BLaER1 (cell line): ENCODE results near the gene JAG2.

ENCODE experiments used
- H3K27ac ChIP-seq: shearing (Covaris generic); formaldehyde crosslinking; 2 replicates; pipeline ENCODE4 v1.8.1; 2022
- H3K27me3 ChIP-seq: shearing (Covaris generic); formaldehyde crosslinking; 2 replicates; pipeline ENCODE4 v1.8.1; 2022
- H3K36me3 ChIP-seq: shearing (Covaris generic); formaldehyde crosslinking; 2 replicates; pipeline ENCODE4 v1.8.1; 2022
- H3K4me1 ChIP-seq: shearing (Covaris generic); formaldehyde crosslinking; 2 replicates; pipeline ENCODE4 v1.8.1; 2022
- H3K4me2 ChIP-seq: shearing (Covaris generic); formaldehyde crosslinking; 2 replicates; pipeline ENCODE4 v1.8.1; 2022
- H3K4me3 ChIP-seq: shearing (Covaris generic); formaldehyde crosslinking; 2 replicates; pipeline ENCODE4 v1.8.1; 2022
- H3K9ac ChIP-seq: shearing (Covaris generic); formaldehyde crosslinking; 2 replicates; pipeline ENCODE4 v1.8.1; 2022
- H3K9me3 ChIP-seq: shearing (Covaris generic); formaldehyde crosslinking; 2 replicates; pipeline ENCODE4 v1.8.1; 2022
- H4K20me1 ChIP-seq: shearing (Covaris generic); formaldehyde crosslinking; 2 replicates; pipeline ENCODE4 v1.8.1; 2022
- Cebpa-rat ChIP-seq: shearing (Covaris generic); IDR thresholded peaks from 2 replicates; pipeline ENCODE4 v1.8.1; 2022

The JAG2 gene

DNA sequence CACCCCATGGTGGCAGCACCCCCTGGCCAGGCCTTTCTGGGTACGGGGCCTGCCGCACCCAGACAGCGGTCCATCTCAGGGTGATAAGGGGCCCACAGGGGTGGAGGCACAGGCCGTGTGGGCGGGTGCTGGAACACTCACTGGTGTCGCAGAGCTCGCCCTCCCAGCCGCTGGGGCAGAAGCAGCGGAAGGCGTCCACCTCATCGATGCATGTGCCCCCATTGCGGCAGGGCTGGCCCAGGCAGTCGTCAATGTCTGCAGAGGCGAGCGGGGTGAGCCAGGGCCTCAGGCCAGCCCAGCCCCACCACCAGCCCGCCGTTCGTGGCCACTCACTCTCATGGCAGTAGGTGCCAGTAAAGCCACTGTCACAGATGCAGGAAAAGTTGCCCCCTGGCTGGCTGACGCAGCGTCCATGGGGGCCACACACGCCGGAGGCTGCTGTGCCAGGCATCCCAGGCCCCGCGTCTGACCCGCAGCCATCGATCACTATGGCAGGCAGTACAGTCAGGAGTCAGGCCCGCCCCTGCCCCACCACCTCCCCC lies 19.9 kb downstream of the JAG2 start:
- H3K4me2 ChIP-seq = no peak overlapping the region
- no peaks in the 10 kb centered on the region for H3K27me3 ChIP-seq
- TF ChIP-seq Cebpa-rat = no peak
- no peak overlapping the region for H3K9ac ChIP-seq
- peaks cover 60% of the 10 kb centered on the region for H4K20me1 ChIP-seq
- no peaks in the 10 kb centered on the region for H3K9me3 ChIP-seq
- peaks cover 60% of the 10 kb centered on the region for H3K4me1 ChIP-seq
- no peak overlapping the region for H3K4me3 ChIP-seq
- H3K36me3 ChIP-seq = peaks cover 84% of the 10 kb centered on the region
- H3K27ac ChIP-seq = no peak overlapping the region

DNA sequence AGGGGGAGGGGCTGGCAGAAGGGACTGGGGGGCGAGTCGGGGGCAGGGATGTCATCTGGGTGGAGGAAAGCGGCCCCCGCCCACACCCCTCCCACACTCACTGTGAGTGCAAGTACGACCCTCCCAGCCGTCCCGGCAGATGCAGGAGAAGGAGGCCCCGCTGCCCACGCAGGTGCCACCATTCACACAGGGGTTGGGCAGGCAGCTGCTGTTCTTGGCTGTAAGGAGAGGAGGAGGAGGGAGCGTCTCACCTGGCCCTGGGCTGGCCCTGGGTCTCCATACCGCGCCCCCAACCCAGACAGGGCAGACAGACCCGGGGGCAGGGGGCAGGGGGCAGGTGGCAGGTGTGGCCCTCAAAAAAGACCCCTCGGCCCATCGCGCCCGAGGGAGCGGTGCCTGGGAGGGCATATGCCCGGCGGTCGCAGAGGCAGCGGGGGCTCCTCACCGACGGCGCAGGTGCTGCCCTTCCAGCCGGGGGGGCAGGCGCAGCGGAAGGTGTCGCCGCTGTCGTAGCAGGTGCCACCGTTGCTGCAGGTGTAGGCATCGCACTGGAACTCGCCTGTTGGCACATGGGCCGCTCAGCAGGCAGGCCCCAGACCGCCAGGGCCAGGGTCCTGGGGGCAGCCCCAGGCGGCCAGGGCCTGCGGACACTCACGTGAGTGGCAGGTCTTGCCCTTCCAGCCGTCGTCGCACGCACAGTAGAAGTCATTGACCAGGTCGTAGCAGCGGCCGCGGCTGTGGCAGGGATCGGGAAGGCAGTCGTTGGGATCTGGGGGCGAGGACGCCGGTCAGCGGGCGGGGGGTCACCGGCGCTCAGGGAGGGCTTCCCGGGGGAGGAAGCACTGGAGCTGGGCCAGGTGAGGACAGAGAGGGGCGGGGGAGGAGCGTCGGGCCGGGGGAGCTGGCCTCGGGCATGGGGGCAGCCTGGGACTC lies 20.6 kb downstream of the JAG2 start:
- Histone ChIP-seq H3K36me3 (peaks cover 84% of the 10 kb centered on the region), H3K27me3 (no peaks in the 10 kb centered on the region), H3K4me3 (no peak overlapping the region), H4K20me1 (peaks cover 53% of the 10 kb centered on the region), H3K9me3 (no peaks in the 10 kb centered on the region), H3K4me1 (peaks cover 54% of the 10 kb centered on the region), H3K9ac (no peak overlapping the region), H3K27ac (no peak overlapping the region), H3K4me2 (no peak overlapping the region)
- TF ChIP-seq Cebpa-rat = no peak

DNA sequence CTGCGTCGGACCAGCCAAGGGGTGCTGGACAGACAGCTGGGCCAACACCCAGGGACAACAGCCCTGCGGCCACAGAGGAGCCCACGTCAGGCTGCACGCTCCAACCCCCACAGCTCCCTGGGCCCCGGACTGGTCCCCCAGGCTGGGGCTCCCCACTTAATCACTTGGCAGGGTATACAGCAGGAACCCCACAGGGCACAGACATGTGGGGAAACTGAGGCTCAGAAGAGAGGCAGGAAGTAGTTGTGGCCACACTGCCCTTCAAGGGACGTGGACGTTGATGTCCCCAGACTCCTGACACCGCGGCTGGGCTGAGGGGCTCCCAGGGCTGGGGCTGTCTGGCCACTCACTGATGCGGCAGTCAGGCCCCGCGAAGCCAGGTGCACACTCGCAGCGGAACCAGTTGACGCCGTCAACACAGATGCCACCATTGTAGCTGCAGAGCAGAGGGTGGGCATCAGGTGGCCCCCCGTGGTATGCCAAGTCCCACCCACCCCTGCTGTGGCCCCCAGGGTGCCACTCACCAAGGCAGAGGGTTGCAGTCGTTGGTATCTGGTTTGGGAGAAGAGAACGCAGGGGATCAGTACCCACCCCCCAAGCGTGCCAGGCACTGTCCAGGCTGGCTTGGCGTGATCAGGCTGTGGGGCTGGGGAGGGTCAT lies 21.5 kb downstream of the JAG2 start:
- no peak overlapping the region for H3K9ac ChIP-seq
- peaks cover 44% of the 10 kb centered on the region for H4K20me1 ChIP-seq
- no peaks in the 10 kb centered on the region for H3K9me3 ChIP-seq
- H3K4me3 ChIP-seq = no peak overlapping the region
- no peak overlapping the region for H3K4me2 ChIP-seq
- peaks cover 87% of the 10 kb centered on the region for H3K36me3 ChIP-seq
- H3K4me1 ChIP-seq = peaks cover 45% of the 10 kb centered on the region
- no peaks in the 10 kb centered on the region for H3K27me3 ChIP-seq
- H3K27ac ChIP-seq = no peak overlapping the region; the same call in 1 of the 2 replicates
- TF ChIP-seq Cebpa-rat = no peak

DNA sequence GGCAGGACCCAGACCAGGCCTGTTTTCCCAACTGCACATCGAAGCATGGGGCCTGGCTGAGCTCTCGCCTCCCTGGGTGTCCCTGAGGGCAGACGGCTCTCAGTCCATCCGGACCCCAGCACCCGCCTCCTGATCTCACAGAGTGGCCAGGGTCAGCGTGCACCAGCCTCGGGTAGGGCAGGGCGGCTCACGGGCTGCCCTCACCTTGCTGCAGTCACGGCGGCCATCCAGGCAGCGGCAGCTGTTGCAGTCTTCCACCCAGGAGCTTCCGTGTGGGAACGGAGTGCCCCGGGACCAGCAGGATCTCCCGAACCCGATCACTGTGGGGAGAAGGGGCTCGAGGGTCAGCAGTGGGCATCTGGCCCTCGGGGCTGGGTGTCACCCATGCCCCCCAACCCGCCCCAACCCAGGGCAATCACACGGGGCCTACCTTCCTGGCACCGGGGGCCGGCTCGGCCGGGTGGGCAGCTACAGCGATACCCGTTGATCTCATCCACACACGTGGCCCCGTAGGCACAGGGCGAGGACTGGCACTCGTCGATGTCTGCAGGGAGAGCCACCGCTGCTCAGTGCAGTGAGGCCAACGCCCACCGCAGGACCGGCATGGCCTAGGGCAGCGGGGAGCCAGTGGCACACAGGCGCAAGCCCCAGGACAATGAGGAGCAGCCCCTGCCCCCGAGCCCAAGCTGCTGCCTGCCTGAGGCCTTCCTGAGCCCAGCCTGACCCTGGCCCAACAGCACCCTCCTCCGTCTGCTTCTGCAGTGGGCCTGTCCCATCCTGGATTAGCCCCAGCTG lies 22.2 kb downstream of the JAG2 start:
- TF ChIP-seq Cebpa-rat = no peak
- Histone ChIP-seq H3K4me1 (peaks cover 38% of the 10 kb centered on the region), H3K27ac (no peak overlapping the region; the same call in 1 of the 2 replicates), H3K9ac (no peak overlapping the region), H4K20me1 (peaks cover 37% of the 10 kb centered on the region), H3K4me2 (no peak overlapping the region), H3K4me3 (no peak overlapping the region), H3K27me3 (no peaks in the 10 kb centered on the region), H3K36me3 (peaks cover 89% of the 10 kb centered on the region), H3K9me3 (no peaks in the 10 kb centered on the region)

DNA sequence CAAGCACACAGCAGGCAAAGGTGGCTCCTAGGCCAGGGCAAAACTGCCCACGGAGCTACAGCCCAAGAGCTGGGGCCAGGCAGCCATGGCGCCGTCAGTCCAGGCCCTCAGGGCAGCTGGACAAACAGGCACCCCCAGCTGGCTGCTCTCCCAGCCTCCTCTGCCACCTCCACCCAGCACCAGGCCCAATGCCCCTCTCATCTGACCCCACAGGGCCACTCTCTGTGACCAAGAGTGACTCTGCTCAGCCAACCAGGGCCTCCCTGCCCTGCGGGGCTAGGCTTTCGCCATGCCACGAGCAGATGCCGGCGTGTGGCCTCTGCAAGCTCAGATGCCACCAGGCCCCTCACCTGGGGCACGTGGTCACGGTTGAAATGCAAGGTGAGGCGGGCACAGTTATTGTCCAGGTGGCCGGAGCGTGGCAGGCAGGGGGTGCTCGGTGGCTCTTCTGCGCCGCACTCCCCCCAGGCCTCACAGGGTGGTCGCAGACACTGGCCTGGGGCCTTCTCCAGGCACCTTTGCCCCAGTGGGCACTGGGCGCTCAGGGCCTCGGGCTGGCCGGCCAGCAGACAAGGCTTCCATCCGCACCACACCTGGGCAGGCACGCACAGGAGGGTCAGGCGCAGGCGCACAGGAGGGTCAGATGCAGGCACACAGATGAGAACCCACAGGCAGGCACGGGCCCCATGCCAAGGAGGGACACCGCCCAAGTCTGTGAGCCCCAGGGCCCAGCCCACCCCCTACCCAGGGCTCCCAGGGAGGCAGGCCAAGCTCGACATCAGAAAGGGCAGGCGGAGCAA lies 23.0 kb downstream of the JAG2 start:
- Histone ChIP-seq H4K20me1 (peaks cover 30% of the 10 kb centered on the region), H3K4me3 (no peak overlapping the region), H3K36me3 (peaks cover 89% of the 10 kb centered on the region), H3K27ac (peak overlapping the region; percentile 76), H3K4me1 (peaks cover 34% of the 10 kb centered on the region), H3K27me3 (no peaks in the 10 kb centered on the region), H3K9me3 (peaks cover 6% of the 10 kb centered on the region), H3K9ac (no peak overlapping the region), H3K4me2 (peak overlapping the region; percentile 80; the same call in 1 of the 2 replicates)
- TF ChIP-seq Cebpa-rat = no peak

DNA sequence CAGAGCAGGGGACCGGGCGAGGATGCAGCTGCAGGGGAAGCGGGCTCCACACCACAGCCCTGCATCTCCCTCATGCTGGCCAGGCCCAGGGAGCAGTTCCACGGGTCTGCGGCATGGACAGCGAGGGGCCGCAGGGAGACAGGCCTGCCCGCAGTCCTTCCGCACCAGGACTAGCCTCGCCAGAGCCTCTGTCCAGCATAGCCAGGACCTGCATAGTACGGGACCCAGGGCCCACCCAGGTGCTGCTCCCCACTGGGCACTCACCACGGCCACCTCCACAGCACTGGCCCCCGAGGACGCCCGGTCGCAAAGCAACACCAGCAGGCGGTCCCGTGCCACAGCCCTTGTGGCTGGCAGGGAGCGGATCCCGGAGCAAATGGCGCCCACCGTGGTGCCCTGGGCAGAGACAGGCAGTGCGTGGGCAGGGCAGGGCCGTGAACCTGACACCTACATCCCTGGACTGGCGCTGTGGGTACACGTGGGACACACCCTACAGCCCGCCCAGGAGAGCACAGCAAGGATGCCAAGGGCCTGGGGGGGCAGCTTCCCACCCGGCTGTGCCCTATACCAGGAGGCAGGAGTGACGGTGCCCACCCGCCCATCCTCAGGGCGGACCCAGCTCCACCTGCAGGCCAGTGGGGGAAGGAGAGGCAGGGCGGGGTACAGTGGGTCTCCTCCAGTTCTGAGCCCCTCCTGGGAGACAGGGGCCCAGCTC lies 23.8 kb downstream of the JAG2 start:
- H4K20me1 ChIP-seq = peaks cover 24% of the 10 kb centered on the region
- H3K36me3 ChIP-seq = peaks cover 91% of the 10 kb centered on the region
- H3K4me2 ChIP-seq = peak overlapping the region; percentile 80
- peaks cover 28% of the 10 kb centered on the region for H3K4me1 ChIP-seq
- peak overlapping the region; percentile 41; the same call in 1 of the 2 replicates for H3K9ac ChIP-seq
- H3K27me3 ChIP-seq = no peaks in the 10 kb centered on the region
- H3K9me3 ChIP-seq = peaks cover 13% of the 10 kb centered on the region
- TF ChIP-seq Cebpa-rat = no peak
- peak overlapping the region; percentile 76 for H3K27ac ChIP-seq
- H3K4me3 ChIP-seq = no peak overlapping the region

DNA sequence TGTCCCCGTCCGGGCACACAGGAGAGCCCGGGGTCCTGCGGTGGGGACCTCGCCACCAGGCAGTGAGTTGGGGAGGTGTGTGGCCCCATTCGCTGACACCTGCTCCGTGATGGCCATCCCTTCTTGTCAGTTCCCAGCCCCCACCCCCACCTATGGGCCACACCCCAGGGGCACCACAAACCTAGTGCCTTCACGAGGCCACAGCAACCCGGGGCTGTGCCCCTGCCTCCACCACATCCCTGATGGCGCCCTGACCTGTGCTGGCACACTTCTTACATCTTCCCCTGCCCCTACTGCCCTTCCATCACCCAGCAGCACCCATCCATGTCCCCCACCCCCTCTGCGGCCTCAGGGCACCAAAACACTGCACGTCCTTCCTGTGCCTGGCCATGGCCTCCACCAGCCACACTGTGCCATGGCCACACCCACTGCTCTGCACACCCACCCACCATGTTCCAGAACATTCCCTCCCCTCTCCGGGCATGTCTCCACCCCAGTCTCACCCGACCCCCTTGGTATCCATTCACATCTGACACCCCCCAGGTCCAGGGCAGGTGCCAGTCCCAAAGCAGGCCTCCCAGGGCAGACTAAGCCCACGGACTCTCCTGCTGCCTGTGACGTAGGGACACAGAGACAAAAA lies 24.4 kb downstream of the JAG2 start:
- peaks cover 20% of the 10 kb centered on the region for H3K9me3 ChIP-seq

More for the DNA sequence above, 24.4 kb downstream of the JAG2 start:
- Histone ChIP-seq H3K4me3 (no peak overlapping the region), H3K27ac (peak overlapping the region; percentile 76), H3K4me1 (peaks cover 24% of the 10 kb centered on the region), H3K27me3 (no peaks in the 10 kb centered on the region), H3K4me2 (peak overlapping the region; percentile 80), H3K9ac (peak overlapping the region; percentile 41; the same call in 1 of the 2 replicates), H3K36me3 (peaks cover 95% of the 10 kb centered on the region), H4K20me1 (peaks cover 24% of the 10 kb centered on the region)
- no peak for TF ChIP-seq Cebpa-rat
